RWPE1 (cell line): ENCODE data around the gene NTM.

Experiments used
- CTCF ChIA-PET: fragments of 350-600 bp; sonication (Branson Sonifier 250); formaldehyde crosslinking; extraction: SDS; loops from one replicate; lab custom pipeline; 2021; lab: Yijun Ruan, JAX
- POLR2A ChIA-PET: fragments of 400-600 bp; formaldehyde crosslinking; extraction: SDS; loops from one replicate; lab custom pipeline; 2020; ENCODE audit warnings: antibody characterized with exemption; ENCODE audit not compliant: low non-redundant PET; lab: Yijun Ruan, JAX
- DNase-seq: peaks from one replicate; pipeline ENCODE4 v3.0.0; 2012; ENCODE audit warnings: low spot score
- H3K27ac ChIP-seq: fragments of 450-650 bp; 2 replicates; pipeline ENCODE4 v1.5.1; 2017
- TF ChIP-seq, protein P1 (sequence below): fragments of 450-650 bp; conservative IDR thresholded peaks from 2 replicates; pipeline ENCODE4 v1.5.1; 2017; ENCODE audit warnings: low read depth, mild to moderate bottlenecking

NTM gene

DNA sequence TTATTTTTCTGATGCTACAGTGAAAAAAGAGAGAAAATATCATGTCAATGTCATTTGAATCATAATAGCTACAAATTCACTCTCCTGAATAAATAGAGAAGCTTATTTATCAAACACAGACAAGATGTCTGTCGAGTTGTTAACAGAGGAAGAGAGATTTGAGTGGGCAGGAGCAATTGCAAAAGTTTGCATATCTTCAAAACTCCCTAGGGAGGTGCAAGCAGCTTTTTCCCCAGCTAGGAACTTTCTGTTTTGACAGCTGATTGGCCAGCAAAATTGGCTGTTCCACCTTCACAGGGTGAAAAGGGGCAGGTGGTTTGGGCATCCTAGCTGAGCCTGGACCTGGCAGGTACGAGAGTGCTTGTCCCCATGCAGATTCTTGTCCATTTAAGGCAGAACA is 98.2 kb downstream of the NTM start:
- TF ChIP-seq, protein P1, sequence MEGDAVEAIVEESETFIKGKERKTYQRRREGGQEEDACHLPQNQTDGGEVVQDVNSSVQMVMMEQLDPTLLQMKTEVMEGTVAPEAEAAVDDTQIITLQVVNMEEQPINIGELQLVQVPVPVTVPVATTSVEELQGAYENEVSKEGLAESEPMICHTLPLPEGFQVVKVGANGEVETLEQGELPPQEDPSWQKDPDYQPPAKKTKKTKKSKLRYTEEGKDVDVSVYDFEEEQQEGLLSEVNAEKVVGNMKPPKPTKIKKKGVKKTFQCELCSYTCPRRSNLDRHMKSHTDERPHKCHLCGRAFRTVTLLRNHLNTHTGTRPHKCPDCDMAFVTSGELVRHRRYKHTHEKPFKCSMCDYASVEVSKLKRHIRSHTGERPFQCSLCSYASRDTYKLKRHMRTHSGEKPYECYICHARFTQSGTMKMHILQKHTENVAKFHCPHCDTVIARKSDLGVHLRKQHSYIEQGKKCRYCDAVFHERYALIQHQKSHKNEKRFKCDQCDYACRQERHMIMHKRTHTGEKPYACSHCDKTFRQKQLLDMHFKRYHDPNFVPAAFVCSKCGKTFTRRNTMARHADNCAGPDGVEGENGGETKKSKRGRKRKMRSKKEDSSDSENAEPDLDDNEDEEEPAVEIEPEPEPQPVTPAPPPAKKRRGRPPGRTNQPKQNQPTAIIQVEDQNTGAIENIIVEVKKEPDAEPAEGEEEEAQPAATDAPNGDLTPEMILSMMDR = no peak
- DNase-seq = no peak
- H3K27ac ChIP-seq = no peak overlapping the region
- POLR2A ChIA-PET = no interaction called here
- CTCF ChIA-PET = interaction anchor here (0.6 kb wide), 2 partner anchors 72 to 1694 kb away, joined by 3 to 4 read pairs; no protein-coding TSS in a partner anchor

DNA sequence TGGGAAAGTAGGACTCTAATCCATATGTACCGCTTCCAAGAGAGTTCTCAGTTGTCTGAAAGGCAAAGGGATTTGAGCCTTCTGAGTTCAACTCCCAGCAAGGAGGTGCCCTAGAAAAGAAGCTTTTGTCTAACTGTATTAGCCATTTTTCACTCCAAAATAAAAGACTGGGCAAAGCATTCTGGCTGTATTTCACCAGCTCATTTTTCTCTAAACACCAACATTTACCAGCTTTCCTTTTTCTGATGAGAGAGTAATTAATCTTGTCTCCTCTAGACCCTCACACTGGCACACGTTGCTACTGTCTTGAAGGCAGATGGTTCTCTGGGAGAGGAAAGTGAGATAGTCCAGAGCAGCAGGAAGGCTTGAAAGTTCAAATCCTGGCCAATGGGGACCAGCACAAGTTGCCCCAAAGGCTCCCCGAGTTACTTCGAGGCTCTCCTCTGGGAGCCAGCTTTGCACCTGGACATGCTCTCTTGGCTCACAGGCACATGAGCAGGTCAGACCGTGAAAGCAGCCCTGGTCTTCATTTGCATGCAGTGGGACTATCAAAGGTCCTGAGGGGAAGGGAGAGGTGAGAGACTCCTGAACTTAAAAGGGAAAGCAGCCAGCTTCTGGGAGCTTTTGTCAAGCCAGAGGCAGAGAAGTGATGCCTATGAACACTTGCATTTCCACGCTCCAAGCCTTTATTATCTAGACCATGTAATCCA is 100.0 kb downstream of the NTM start:
- no peak overlapping the region for H3K27ac ChIP-seq
- CTCF ChIA-PET = no interaction called here
- no peak for DNase-seq
- POLR2A ChIA-PET = no interaction called here
- TF ChIP-seq, protein P1 = no peak

DNA sequence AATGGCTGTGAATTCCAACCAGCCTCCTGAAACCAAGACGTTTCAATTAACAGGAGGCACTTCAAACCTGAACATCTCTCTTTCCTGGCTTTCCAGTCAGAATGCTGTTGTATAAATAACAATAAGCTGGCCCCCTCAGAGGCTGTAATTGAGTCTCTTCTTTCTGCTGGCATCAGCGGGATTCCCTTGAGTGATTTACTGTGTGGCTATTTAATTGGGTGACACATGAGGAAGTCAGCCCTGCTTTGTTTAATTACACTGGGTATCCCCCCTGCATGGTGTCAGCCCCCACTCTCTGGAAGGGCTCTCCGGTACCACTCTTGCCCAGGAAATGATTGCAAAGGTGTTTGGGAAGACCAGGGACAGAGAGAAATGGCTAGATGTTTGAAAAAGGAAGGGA is 101.6 kb downstream of the NTM start:
- CTCF ChIA-PET = no interaction called here
- no peak for DNase-seq

DNA sequence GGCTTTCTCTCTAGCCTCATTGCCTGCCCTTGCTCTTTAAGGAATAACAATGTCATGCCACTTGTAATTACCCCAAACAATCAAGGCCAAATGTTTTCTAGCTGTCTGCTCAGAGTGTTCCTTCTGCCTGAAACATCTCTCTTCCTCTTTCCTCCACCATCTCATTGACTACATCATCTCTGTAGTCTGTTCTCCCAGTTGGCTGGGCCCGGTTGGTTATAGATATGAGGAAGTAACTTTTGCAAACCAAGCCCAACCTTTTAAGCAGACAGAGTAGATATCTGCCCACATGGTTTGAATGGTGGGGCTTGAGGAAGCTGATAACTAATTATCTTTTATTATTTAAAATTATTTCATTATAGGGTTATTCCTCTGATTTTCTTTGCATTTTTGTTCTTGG is 104.5 kb downstream of the NTM start:
- DNase-seq = no peak
- ChIA-PET POLR2A (no interaction called here), CTCF (interaction anchor here (1.0 kb wide), 1 partner anchor 199 kb away, joined by 3 read pairs; no protein-coding TSS in a partner anchor)
- TF ChIP-seq, protein P1 = no peak
- H3K27ac ChIP-seq = no peak overlapping the region

More for the DNA sequence above, 101.6 kb downstream of the NTM start:
- H3K27ac ChIP-seq = no peak overlapping the region
- TF ChIP-seq, protein P1 = no peak
- POLR2A ChIA-PET = no interaction called here

DNA sequence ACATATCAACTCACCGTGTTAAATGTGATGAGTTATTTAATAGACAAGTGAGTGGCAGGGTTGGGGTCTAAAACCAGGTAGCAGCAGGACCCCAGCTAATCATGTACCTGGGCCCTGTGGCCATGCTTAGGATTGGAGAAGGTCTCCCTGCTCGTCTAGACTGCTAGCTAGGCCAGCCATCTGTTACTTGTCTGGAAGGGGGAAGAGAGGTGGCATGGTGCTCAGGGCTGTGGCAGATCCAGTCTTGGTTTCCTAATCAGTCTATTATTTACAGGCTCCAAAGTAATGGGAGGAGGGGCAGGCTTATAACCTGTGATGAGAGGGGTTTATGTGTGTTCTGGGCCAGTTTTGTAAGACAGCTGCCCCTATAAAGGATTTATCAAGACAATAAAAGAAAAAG is 105.9 kb downstream of the NTM start:
- ChIA-PET CTCF (no interaction called here), POLR2A (no interaction called here)
- H3K27ac ChIP-seq = no peak overlapping the region
- TF ChIP-seq, protein P1 = no peak
- no peak for DNase-seq

DNA sequence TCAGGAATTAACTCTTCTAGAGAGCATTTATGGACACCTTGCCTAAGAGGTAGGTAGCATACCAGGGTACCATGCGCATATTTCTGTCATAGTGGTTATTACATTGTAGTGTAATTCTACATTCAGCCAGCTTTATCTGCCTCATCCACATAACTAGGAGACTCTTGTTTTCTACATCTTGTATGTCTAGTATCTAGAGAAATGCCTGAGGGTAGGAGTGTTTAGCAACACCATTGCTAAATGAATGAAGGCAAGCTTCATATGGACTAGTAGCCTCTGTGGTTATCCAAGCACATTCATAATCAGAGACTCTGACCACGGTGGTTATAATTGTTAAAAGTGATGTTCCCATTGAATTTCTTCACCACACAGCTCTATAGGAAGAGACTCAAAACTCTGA is 107.9 kb downstream of the NTM start:
- H3K27ac ChIP-seq = no peak overlapping the region
- ChIA-PET CTCF (no interaction called here), POLR2A (no interaction called here)
- DNase-seq = no peak
- TF ChIP-seq, protein P1 = no peak
